A673 (cell line): ENCODE results near the gene PZP. TPM values are rescaled to one million over a fixed set of nuclear protein-coding genes. Genes with fewer than 3 reads are reported as not detected.

Source experiments
- BruUV-seq: library from RNA; stranded (reverse); fragments of 400-500 nt; replicated peaks from 2 replicates; lab custom pipeline; 2021; lab: Mats Ljungman, UMichigan
- CTCF ChIA-PET: fragments of 300-600 bp; sonication (Branson Sonifier 250); formaldehyde crosslinking; loops from one replicate; lab custom pipeline; 2022; ENCODE audit warnings: antibody characterized with exemption; lab: Charles Lee
- POLR2A ChIA-PET: fragments of 300-600 bp; sonication (Branson Sonifier 250); formaldehyde crosslinking; loops from one replicate; lab custom pipeline; 2022; ENCODE audit warnings: antibody characterized with exemption; ENCODE audit not compliant: low non-redundant PET; lab: Charles Lee
- DNase-seq: peaks from one replicate; pipeline ENCODE4 v3.0.0-alpha.2; 2015; ENCODE audit warnings: low spot score
- H3K27ac ChIP-seq: fragments of 200-600 bp; sonication (generic); 2 replicates; pipeline ENCODE4 v1.5.1; 2016; ENCODE audit warnings: mixed run types, low read depth, mild to moderate bottlenecking, mixed read lengths, antibody characterized with exemption, low read length; ENCODE audit not compliant: poor library complexity, severe bottlenecking
- H3K27me3 ChIP-seq: fragments of 200-600 bp; sonication (generic); replicated peaks from 2 replicates; pipeline ENCODE4 v1.6.1; 2017; ENCODE audit warnings: mixed run types, low read depth, mild to moderate bottlenecking, mixed read lengths, antibody characterized with exemption, low read length; ENCODE audit not compliant: insufficient read depth, poor library complexity
- H3K36me3 ChIP-seq: fragments of 200-600 bp; sonication (generic); 2 replicates; pipeline ENCODE4 v1.6.1; 2016; ENCODE audit warnings: mixed run types, mild to moderate bottlenecking, mixed read lengths, antibody characterized with exemption, low read length; ENCODE audit not compliant: insufficient read depth, poor library complexity, severe bottlenecking
- H3K4me1 ChIP-seq: fragments of 200-600 bp; sonication (generic); 2 replicates; pipeline ENCODE4 v1.6.1; 2017; ENCODE audit warnings: mixed run types, mild to moderate bottlenecking, mixed read lengths, antibody characterized with exemption, low read length; ENCODE audit not compliant: insufficient read depth, poor library complexity, severe bottlenecking
- H3K4me3 ChIP-seq: fragments of 200-600 bp; sonication (generic); 2 replicates; pipeline ENCODE4 v1.5.1; 2016; ENCODE audit warnings: low read depth, mixed run types, mild to moderate bottlenecking, mixed read lengths, low read length; ENCODE audit not compliant: poor library complexity, severe bottlenecking
- H3K9me3 ChIP-seq: fragments of 200-600 bp; sonication (generic); 2 replicates; pipeline ENCODE4 v1.6.1; 2016; ENCODE audit warnings: mixed run types, low read depth, mild to moderate bottlenecking, mixed read lengths, antibody characterized with exemption, low read length; ENCODE audit not compliant: poor library complexity, severe bottlenecking
- CTCF ChIP-seq: fragments of 300-800, 200-600 bp; sonication (generic); conservative IDR thresholded peaks from 2 replicates; pipeline ENCODE4 v1.5.1; 2017; ENCODE audit warnings: low read depth, mild to moderate bottlenecking, antibody characterized with exemption, low read length, moderate library complexity, mixed read lengths
- EZH2 ChIP-seq: fragments of 200-600 bp; sonication (generic); IDR thresholded peaks from 2 replicates; pipeline ENCODE4 v1.6.1; 2017; ENCODE audit warnings: borderline replicate concordance, low read depth, mild to moderate bottlenecking, mixed read lengths, antibody characterized with exemption, low read length; ENCODE audit not compliant: poor library complexity, severe bottlenecking
- intact Hi-C: fragments of 100-400 bp; cut with micrococcal nuclease; formaldehyde crosslinking; loops from one replicate; pipeline ENCODE4 v1.10.0; 2022; ENCODE audit not compliant: unreplicated experiment
- total RNA-seq: library from RNA; stranded (reverse); gene quantifications from 2 replicates; pipeline ENCODE4 v1.2.3, GENCODE V29; 2021

Gene PZP
- total RNA-seq, 1 experiment from 2014 or later = not detected

GRCh38 chr12:9132008-9132535 lies 76.1 kb downstream of the PZP start:
- DNase-seq = no peak
- CTCF ChIA-PET = no interaction called here

GRCh38 chr12:9130244-9130643 lies 78.0 kb downstream of the PZP start:
- DNase-seq = no peak
- no peaks in the 10 kb centered on the region for H3K36me3 ChIP-seq
- H3K27ac ChIP-seq = no peak overlapping the region
- no peaks in the 10 kb centered on the region for H3K9me3 ChIP-seq
- H3K4me3 ChIP-seq = no peak overlapping the region
- no peaks in the 10 kb centered on the region for H3K4me1 ChIP-seq
- POLR2A ChIA-PET = no interaction called here
- TF ChIP-seq CTCF = no peak
- no peak for TF ChIP-seq EZH2
- no peaks in the 10 kb centered on the region for H3K27me3 ChIP-seq
- intact Hi-C loops = no loop called here
- CTCF ChIA-PET = no interaction called here
- BruUV-seq = no TSS peak

More at GRCh38 chr12:9132008-9132535, 76.1 kb downstream of the PZP start:
- no peaks in the 10 kb centered on the region for H3K9me3 ChIP-seq
- no peaks in the 10 kb centered on the region for H3K36me3 ChIP-seq
- H3K4me3 ChIP-seq = no peak overlapping the region
- H3K27ac ChIP-seq = no peak overlapping the region
- intact Hi-C loops = no loop called here
- no peak for TF ChIP-seq EZH2
- TF ChIP-seq CTCF = no peak
- POLR2A ChIA-PET = no interaction called here
- BruUV-seq = no TSS peak
- H3K4me1 ChIP-seq = no peaks in the 10 kb centered on the region
- H3K27me3 ChIP-seq = no peaks in the 10 kb centered on the region

GRCh38 chr12:9127936-9128663 lies 80.1 kb downstream of the PZP start:
- no peaks in the 10 kb centered on the region for H3K4me1 ChIP-seq
- H3K9me3 ChIP-seq = no peaks in the 10 kb centered on the region
- no peaks in the 10 kb centered on the region for H3K27me3 ChIP-seq
- H3K4me3 ChIP-seq = no peak overlapping the region
- no peaks in the 10 kb centered on the region for H3K36me3 ChIP-seq
- CTCF ChIA-PET = no interaction called here
- H3K27ac ChIP-seq = no peak overlapping the region
- BruUV-seq = no TSS peak
- no peak for TF ChIP-seq CTCF
- no peak for TF ChIP-seq EZH2
- no peak for DNase-seq
- POLR2A ChIA-PET = no interaction called here
- intact Hi-C loops = no loop called here
